K562 (cell line): ENCODE measurements around the gene MLH1. TPM values are rescaled to one million over a fixed set of nuclear protein-coding genes. Genes with fewer than 3 reads are reported as not detected.

Experiments used
- CAMTA2 ChIP-seq: fragments of 250-450 bp; sonication (Bioruptor Pico); conservative IDR thresholded peaks from 2 replicates; pipeline ENCODE4 v1.5.1; 2022
- CBX1 ChIP-seq: sonication (generic); IDR thresholded peaks from 2 replicates; pipeline ENCODE4 v1.6.1; 2016; ENCODE audit warnings: antibody characterized with exemption, low read depth, mild to moderate bottlenecking
- CTBP1 ChIP-seq: fragments of 450-650 bp; IDR thresholded peaks from 2 replicates; pipeline ENCODE4 v1.6.1; 2016; ENCODE audit warnings: borderline replicate concordance
- HDAC8 ChIP-seq: fragments of 450-650 bp; IDR thresholded peaks from 2 replicates; pipeline ENCODE4 v1.6.1; 2016; ENCODE audit warnings: mild to moderate bottlenecking, missing genetic modification characterization, moderate library complexity, missing compliant biosample characterization
- KLF13 ChIP-seq: fragments of 450-650 bp; IDR thresholded peaks from 2 replicates; pipeline ENCODE4 v1.6.1; 2016; ENCODE audit warnings: missing genetic modification characterization, low read depth, mild to moderate bottlenecking, missing compliant biosample characterization, moderate library complexity, borderline replicate concordance
- LARP7 ChIP-seq: fragments of 450-650 bp; IDR thresholded peaks from 2 replicates; pipeline ENCODE4 v1.6.1; 2016
- REST ChIP-seq, 2 experiments: fragments of 450-650 bp; formaldehyde crosslinking in 1 of 2; IDR thresholded peaks; 2 replicates each; pipeline versions ENCODE4 v1.4.0 to v1.6.1; 2014 to 2020; ENCODE audit warnings: mild to moderate bottlenecking in 2 of 2, borderline replicate concordance in 1 of 2, low read depth in 1 of 2
- RFX1 ChIP-seq: fragments of 450-650 bp; IDR thresholded peaks from 2 replicates; pipeline ENCODE4 v1.6.1; 2016; ENCODE audit warnings: mild to moderate bottlenecking, moderate library complexity
- SMARCC2 ChIP-seq: fragments of 450-650 bp; IDR thresholded peaks from 2 replicates; pipeline ENCODE4 v1.6.1; 2017; ENCODE audit warnings: antibody characterized with exemption, moderate library complexity, mild to moderate bottlenecking, low read depth
- ZNF561 ChIP-seq: fragments of 450-650 bp; formaldehyde crosslinking; conservative IDR thresholded peaks from 2 replicates; pipeline ENCODE4 v1.4.0; 2020; ENCODE audit warnings: mild to moderate bottlenecking, moderate library complexity
- ZNF592 ChIP-seq: fragments of 450-650 bp; IDR thresholded peaks from 2 replicates; pipeline ENCODE4 v1.6.1; 2017; ENCODE audit warnings: antibody characterized with exemption, mild to moderate bottlenecking
- ZNF639 ChIP-seq, 2 experiments: fragments of 200-800 bp in 1 of 2; sonication (Bioruptor generic) in 1 of 2; sonication (generic) in 1 of 2; formaldehyde crosslinking in 1 of 2; IDR thresholded peaks in 1 of 2; conservative IDR thresholded peaks in 1 of 2; 2 replicates each; pipeline versions ENCODE4 v1.5.0 to v1.6.1; 2016 to 2020; ENCODE audit warnings: missing compliant biosample characterization in 1 of 2, missing genetic modification characterization in 1 of 2, missing genetic modification reagents in 1 of 2
- polyA plus RNA-seq, 8 experiments: library from polyadenylated mRNA; depleted of rRNA in 4 of 8; stranded (reverse) in 5 of 8; unstranded in 3 of 8; fragments of >200 nt; fragmentation: Nextera tagmentation in 2 of 8; fragmentation: Illumina TruSeq in 1 of 8; extraction: Ambion mirVana in 2 of 8; extraction: Trizol in 1 of 8; gene quantifications; 2 replicates each; pipeline versions ENCODE4 v1.2.1 to v1.2.3, GENCODE V29; 2011 to 2014; ENCODE audit warnings: inconsistent platforms in 1 of 8, missing spikeins in 1 of 8
- total RNA-seq, 7 experiments: library from RNA; depleted of rRNA in 6 of 7; stranded (reverse); fragments of >200 nt in 6 of 7; fragmentation: Illumina TruSeq in 2 of 7; extraction: Trizol in 2 of 7; gene quantifications; 2 replicates each; pipeline versions ENCODE4 v1.2.1 to v1.2.3, GENCODE V29; 2011 to 2021; ENCODE audit warnings: low replicate concordance in 1 of 7

Gene MLH1
- total and polyA plus RNA-seq, 9 of the 15 experiments (the other 6 are each of a cell fraction or from before 2014, with no cell fraction given) = 76.4 to 155 (median 117) TPM

- TF ChIP-seq REST (IDR thresholded peaks at IDR 0.05; ENCODE audit: borderline replicate concordance) (no peak), REST (CRISPR knock-in tag; IDR thresholded peaks at IDR 0.05; ENCODE audit: low read depth) (peak; percentile 5; the same call in 1 of the 2 replicates), CAMTA2 (CRISPR knock-in tag) (no peak), CTBP1 (peak; percentile 73), KLF13 (tag) (peak; percentile 85), HDAC8 (tag) (peak; percentile 89), ZNF639 (CRISPR knock-in tag; conservative IDR thresholded peaks at IDR 0.05 in 1 of 2, IDR thresholded peaks at IDR 0.05 in 1 of 2) (0 out of 4 replicates have a peak, but pooled peaks of 1 of the 2 experiments have one; percentile 11), RFX1 (peak; percentile 81), LARP7 (no peak), SMARCC2 (no peak), CBX1 (no peak), ZNF592 (peak; percentile 65), ZNF561 (no peak)
Measured at GRCh38 chr3:36993326-36994283, at the start of gene MLH1 (continued).
